SK-N-SH (cell line): ENCODE data around the gene KRT4. TPM values are rescaled to one million over a fixed set of nuclear protein-coding genes. Genes with fewer than 3 reads are reported as not detected.

Experiments used
- CTCF ChIA-PET: fragments of 300-600, 350-600 bp; formaldehyde crosslinking; extraction: SDS; loops from one replicate; lab custom pipeline; 2021; lab: Yijun Ruan, JAX
- POLR2A ChIA-PET: fragments of 350-600 bp; sonication (Branson Sonifier 250); formaldehyde crosslinking; extraction: SDS; loops from one replicate; lab custom pipeline; 2020; ENCODE audit warnings: antibody characterized with exemption, inconsistent platforms; lab: Yijun Ruan, JAX
- DNase-seq: peaks from one replicate; pipeline ENCODE4 v3.0.0; 2012
- H2AFZ ChIP-seq: fragments of 200-600 bp; sonication (generic); 2 replicates; pipeline ENCODE4 v1.8.1; 2016; ENCODE audit warnings: antibody characterized with exemption, mild to moderate bottlenecking, low read depth
- H3F3A ChIP-seq: fragments of 200-600 bp; sonication (generic); replicated peaks from 2 replicates; pipeline ENCODE3; 2016; ENCODE audit warnings: antibody characterized with exemption, mild to moderate bottlenecking; ENCODE audit not compliant: insufficient read depth
- H3K27ac ChIP-seq, 2 experiments: fragments of 200-500 bp in 1 of 2; fragments of 200-600 bp in 1 of 2; sonication (Bioruptor generic) in 1 of 2; sonication (generic), shearing (Covaris generic) in 1 of 2; 2 replicates each; pipeline versions ENCODE4 v1.5.1 to v1.6.1; 2014 to 2016; ENCODE audit warnings: low read depth in 2 of 2, inconsistent platforms in 1 of 2, low read length in 1 of 2, mild to moderate bottlenecking in 1 of 2, mixed read lengths in 1 of 2
- H3K27me3 ChIP-seq: fragments of 200-600 bp; sonication (generic), shearing (Covaris generic); 2 replicates; pipeline ENCODE4 v1.6.1; 2016; ENCODE audit warnings: mixed run types; ENCODE audit not compliant: insufficient read depth
- H3K36me3 ChIP-seq, 2 experiments: fragments of 200-500 bp in 1 of 2; fragments of 200-600 bp in 1 of 2; sonication (Bioruptor generic) in 1 of 2; sonication (generic) in 1 of 2; replicated peaks in 1 of 2; 2 replicates each; pipeline versions ENCODE3 to v1.5.1; 2014 to 2016; ENCODE audit warnings: low read length in 1 of 2, mild to moderate bottlenecking in 1 of 2; ENCODE audit not compliant: insufficient read depth in 2 of 2, control insufficient read depth in 1 of 2
- H3K4me1 ChIP-seq, 2 experiments: fragments of 200-500 bp in 1 of 2; fragments of 200-600 bp in 1 of 2; sonication (Bioruptor generic) in 1 of 2; sonication (generic), shearing (Covaris generic) in 1 of 2; 2 replicates each; pipeline versions ENCODE4 v1.5.1 to v1.6.1; 2014 to 2016; ENCODE audit warnings: low read depth in 1 of 2, low read length in 1 of 2, mixed run types in 1 of 2; ENCODE audit not compliant: insufficient read depth in 2 of 2, control insufficient read depth in 1 of 2
- H3K4me2 ChIP-seq: fragments of 200-600 bp; sonication (generic), shearing (Covaris generic); 2 replicates; pipeline ENCODE4 v1.6.1; 2017; ENCODE audit warnings: mixed run types
- H3K4me3 ChIP-seq, 2 experiments: fragments of 200-500 bp in 1 of 2; fragments of 200-600 bp in 1 of 2; sonication (Bioruptor generic) in 1 of 2; sonication (generic), shearing (Covaris generic) in 1 of 2; 2 replicates each; pipeline versions ENCODE4 v1.5.1 to v1.8.1; 2014 to 2016; ENCODE audit warnings: low read depth in 2 of 2, inconsistent platforms in 1 of 2, low read length in 1 of 2, mild to moderate bottlenecking in 1 of 2, mixed read lengths in 1 of 2, moderate library complexity in 1 of 2
- H3K79me2 ChIP-seq: fragments of 200-600 bp; sonication (generic); 2 replicates; pipeline ENCODE4 v1.8.1; 2017; ENCODE audit warnings: mild to moderate bottlenecking; ENCODE audit not compliant: insufficient read depth
- H3K9ac ChIP-seq: fragments of 200-600 bp; sonication (generic); 2 replicates; pipeline ENCODE4 v1.6.1; 2017; ENCODE audit warnings: mixed run types
- H3K9me2 ChIP-seq: fragments of 200-600 bp; sonication (generic); 2 replicates; pipeline ENCODE4 v1.6.1; 2017; ENCODE audit warnings: mixed run types
- H3K9me3 ChIP-seq: fragments of 200-600 bp; sonication (generic); 2 replicates; pipeline ENCODE4 v1.6.1; 2017; ENCODE audit warnings: mixed run types, mild to moderate bottlenecking, moderate library complexity
- H4K20me1 ChIP-seq: fragments of 200-600 bp; sonication (generic); 2 replicates; pipeline ENCODE4 v1.6.1; 2017; ENCODE audit warnings: mild to moderate bottlenecking, mixed run types; ENCODE audit not compliant: insufficient read depth
- CHD2 ChIP-seq: fragments of 150-350 bp; IDR thresholded peaks from 2 replicates; pipeline ENCODE4 v1.6.1; 2018; ENCODE audit warnings: low read length; ENCODE audit not compliant: partially characterized antibody
- EZH2phosphoT487 ChIP-seq: fragments of 200-600 bp; sonication (generic); IDR thresholded peaks from 2 replicates; pipeline ENCODE4 v1.6.1; 2017; ENCODE audit warnings: low read depth, mixed run types, mild to moderate bottlenecking, antibody characterized with exemption, moderate library complexity, borderline replicate concordance
- FOXM1 ChIP-seq: IDR thresholded peaks from 2 replicates; pipeline ENCODE4 v1.4.0; 2012; ENCODE audit warnings: low read depth, mild to moderate bottlenecking
- GATA2 ChIP-seq: sonication (generic); formaldehyde crosslinking; IDR thresholded peaks from 2 replicates; pipeline ENCODE4 v1.5.0; 2020; ENCODE audit warnings: mild to moderate bottlenecking, missing genetic modification reagents
- MEF2A ChIP-seq: IDR thresholded peaks from 2 replicates; pipeline ENCODE4 v1.4.0; 2012; ENCODE audit warnings: low read depth, borderline replicate concordance
- POLR2AphosphoS5 ChIP-seq: IDR thresholded peaks from 2 replicates; pipeline ENCODE4 v1.6.1; 2012; ENCODE audit warnings: low read depth, low read length
- RCOR1 ChIP-seq: fragments of 150-350 bp; IDR thresholded peaks from 2 replicates; pipeline ENCODE4 v1.6.1; 2017; ENCODE audit warnings: antibody characterized with exemption, low read length
- SIN3A ChIP-seq: IDR thresholded peaks from 2 replicates; pipeline ENCODE4 v1.6.1; 2012; ENCODE audit warnings: low read depth, mild to moderate bottlenecking, low read length, moderate library complexity, borderline replicate concordance
- YY1 ChIP-seq: IDR thresholded peaks from 2 replicates; pipeline ENCODE4 v1.4.0; 2012; ENCODE audit warnings: low read depth, mild to moderate bottlenecking
- WGBS: methylation state at CpG from one replicate; pipeline ENCODE4 v1.1.6; 2017; ENCODE audit warnings: low lambda C conversion rate; 5-methylcytosine and 5-hydroxymethylcytosine counted together
- polyA plus RNA-seq, 3 experiments: library from polyadenylated mRNA; depleted of rRNA; stranded (reverse); fragments of >200 nt; gene quantifications; 2 replicates each; pipeline ENCODE4 v1.2.3, GENCODE V29; 2012
- TF ChIP-seq, protein P1 (sequence below): fragments of 200-600 bp; sonication (generic); IDR thresholded peaks from 2 replicates; pipeline ENCODE4 v1.6.1; 2017; ENCODE audit warnings: antibody characterized with exemption, mild to moderate bottlenecking, moderate library complexity
- TF ChIP-seq, protein P2 (sequence below): fragments of 150-350 bp; IDR thresholded peaks from 2 replicates; pipeline ENCODE4 v1.6.1; 2017; ENCODE audit warnings: antibody characterized with exemption, low read length, low read depth, borderline replicate concordance
- TF ChIP-seq, protein P3 (sequence below): IDR thresholded peaks from 2 replicates; pipeline ENCODE4; 2012
- TF ChIP-seq, protein P4 (sequence below): IDR thresholded peaks from 2 replicates; pipeline ENCODE4 v1.4.0; 2012; ENCODE audit warnings: low read depth

KRT4 gene
- polyA plus RNA-seq, 1 of the 3 experiments (the other 2 are of a cell fraction) = not detected

DNA sequence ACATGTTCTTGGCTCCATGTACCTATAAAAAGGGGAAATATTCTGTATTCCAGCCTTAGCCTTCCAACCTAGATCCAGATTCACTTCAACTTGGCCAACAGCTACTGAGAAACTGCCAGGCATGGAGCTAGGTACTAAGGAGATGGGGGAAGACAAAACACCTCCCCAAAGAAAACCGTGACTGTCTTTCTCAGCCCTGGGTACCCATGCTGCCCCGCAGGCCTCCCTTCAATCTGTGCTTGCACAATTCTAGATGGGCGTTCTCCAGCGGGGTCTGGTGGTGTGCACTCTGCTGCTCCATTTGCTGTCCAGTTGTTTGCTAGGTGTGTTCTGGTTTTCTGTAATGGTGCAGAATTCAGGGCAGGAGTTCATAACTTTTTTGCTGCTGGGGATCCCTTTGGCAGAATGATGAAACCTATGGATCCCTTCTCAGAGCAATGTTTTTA lies 817 bp upstream of the KRT4 start:
- H3K9me2 ChIP-seq = no peaks in the 10 kb centered on the region
- CTCF ChIA-PET = no interaction called here
- H3K36me3 ChIP-seq = no peaks in the 10 kb centered on the region
- no peak for TF ChIP-seq EZH2phosphoT487
- TF ChIP-seq, protein P1, sequence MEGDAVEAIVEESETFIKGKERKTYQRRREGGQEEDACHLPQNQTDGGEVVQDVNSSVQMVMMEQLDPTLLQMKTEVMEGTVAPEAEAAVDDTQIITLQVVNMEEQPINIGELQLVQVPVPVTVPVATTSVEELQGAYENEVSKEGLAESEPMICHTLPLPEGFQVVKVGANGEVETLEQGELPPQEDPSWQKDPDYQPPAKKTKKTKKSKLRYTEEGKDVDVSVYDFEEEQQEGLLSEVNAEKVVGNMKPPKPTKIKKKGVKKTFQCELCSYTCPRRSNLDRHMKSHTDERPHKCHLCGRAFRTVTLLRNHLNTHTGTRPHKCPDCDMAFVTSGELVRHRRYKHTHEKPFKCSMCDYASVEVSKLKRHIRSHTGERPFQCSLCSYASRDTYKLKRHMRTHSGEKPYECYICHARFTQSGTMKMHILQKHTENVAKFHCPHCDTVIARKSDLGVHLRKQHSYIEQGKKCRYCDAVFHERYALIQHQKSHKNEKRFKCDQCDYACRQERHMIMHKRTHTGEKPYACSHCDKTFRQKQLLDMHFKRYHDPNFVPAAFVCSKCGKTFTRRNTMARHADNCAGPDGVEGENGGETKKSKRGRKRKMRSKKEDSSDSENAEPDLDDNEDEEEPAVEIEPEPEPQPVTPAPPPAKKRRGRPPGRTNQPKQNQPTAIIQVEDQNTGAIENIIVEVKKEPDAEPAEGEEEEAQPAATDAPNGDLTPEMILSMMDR = no peak
- TF ChIP-seq GATA2 (CRISPR knock-in tag) = no peak
- TF ChIP-seq CHD2 = no peak
- TF ChIP-seq, protein P2, sequence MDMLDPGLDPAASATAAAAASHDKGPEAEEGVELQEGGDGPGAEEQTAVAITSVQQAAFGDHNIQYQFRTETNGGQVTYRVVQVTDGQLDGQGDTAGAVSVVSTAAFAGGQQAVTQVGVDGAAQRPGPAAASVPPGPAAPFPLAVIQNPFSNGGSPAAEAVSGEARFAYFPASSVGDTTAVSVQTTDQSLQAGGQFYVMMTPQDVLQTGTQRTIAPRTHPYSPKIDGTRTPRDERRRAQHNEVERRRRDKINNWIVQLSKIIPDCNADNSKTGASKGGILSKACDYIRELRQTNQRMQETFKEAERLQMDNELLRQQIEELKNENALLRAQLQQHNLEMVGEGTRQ = no peak
- TF ChIP-seq, protein P3, sequence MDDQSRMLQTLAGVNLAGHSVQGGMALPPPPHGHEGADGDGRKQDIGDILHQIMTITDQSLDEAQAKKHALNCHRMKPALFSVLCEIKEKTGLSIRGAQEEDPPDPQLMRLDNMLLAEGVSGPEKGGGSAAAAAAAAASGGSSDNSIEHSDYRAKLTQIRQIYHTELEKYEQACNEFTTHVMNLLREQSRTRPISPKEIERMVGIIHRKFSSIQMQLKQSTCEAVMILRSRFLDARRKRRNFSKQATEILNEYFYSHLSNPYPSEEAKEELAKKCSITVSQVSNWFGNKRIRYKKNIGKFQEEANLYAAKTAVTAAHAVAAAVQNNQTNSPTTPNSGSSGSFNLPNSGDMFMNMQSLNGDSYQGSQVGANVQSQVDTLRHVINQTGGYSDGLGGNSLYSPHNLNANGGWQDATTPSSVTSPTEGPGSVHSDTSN = no peak
- no peak overlapping the region for H3K27ac ChIP-seq
- H3K9ac ChIP-seq = no peak overlapping the region
- H3K4me2 ChIP-seq = no peak overlapping the region
- 5% methylated on average over 3 of the region's 4 CpGs for WGBS
- DNase-seq = no peak
- POLR2A ChIA-PET = no interaction called here
- H3K4me3 ChIP-seq = no peak overlapping the region
- H3K4me1 ChIP-seq = no peaks in the 10 kb centered on the region
- H3F3A ChIP-seq = no peaks in the 10 kb centered on the region
- no peaks in the 10 kb centered on the region for H4K20me1 ChIP-seq
- H3K27me3 ChIP-seq = peaks cover 31% of the 10 kb centered on the region
- no peaks in the 10 kb centered on the region for H3K9me3 ChIP-seq
- H3K79me2 ChIP-seq = no peaks in the 10 kb centered on the region
- H2AFZ ChIP-seq = no peak overlapping the region

DNA sequence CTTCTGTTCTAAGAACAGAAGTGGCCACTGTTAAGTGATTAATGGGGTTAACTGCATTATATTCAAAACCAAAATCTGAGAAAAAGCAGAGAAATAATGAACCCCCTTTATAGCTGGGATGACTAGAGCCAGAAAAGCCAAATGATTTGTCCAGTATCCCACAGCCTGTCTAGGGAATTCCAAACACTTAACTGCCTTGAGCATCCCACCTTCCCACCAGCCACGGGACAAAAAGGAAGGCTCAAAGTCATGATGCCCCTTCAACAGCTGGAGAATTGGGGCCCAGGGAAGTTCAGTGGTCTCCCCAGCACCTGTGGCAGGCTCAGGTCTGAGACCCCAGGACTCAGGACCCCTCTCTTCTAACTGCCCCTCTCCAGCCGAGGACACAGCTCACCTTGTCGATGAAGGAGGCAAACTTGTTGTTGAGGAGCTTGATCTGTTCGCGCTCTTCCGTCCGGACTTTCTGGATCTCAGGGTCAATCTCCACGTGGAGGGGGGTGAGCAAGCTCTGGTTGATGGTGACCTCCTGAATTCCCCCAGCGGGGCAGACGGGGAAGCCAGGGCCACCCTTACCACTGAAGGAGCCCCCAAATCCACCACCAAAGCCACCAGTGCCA lies 605 bp downstream of the KRT4 start:
- Histone ChIP-seq H3K27ac (no peak overlapping the region), H4K20me1 (no peaks in the 10 kb centered on the region), H3K36me3 (no peaks in the 10 kb centered on the region), H3K9me2 (no peaks in the 10 kb centered on the region), H3K4me3 (no peak overlapping the region), H3K4me2 (no peak overlapping the region), H3K4me1 (no peaks in the 10 kb centered on the region), H3F3A (no peaks in the 10 kb centered on the region), H3K27me3 (peaks cover 24% of the 10 kb centered on the region), H3K9ac (no peak overlapping the region), H3K79me2 (no peaks in the 10 kb centered on the region), H2AFZ (no peak overlapping the region), H3K9me3 (no peaks in the 10 kb centered on the region)
- no peak for DNase-seq
- WGBS = 50% methylated on average over 10 of the region's 10 CpGs
- ChIA-PET CTCF (interaction anchor here (0.9 kb wide), 1 partner anchor 18 kb away, joined by 3 read pairs; no protein-coding TSS in a partner anchor), POLR2A (no interaction called here)
- TF ChIP-seq FOXM1 (no peak), SIN3A (no peak), MEF2A (no peak), YY1 (no peak), POLR2AphosphoS5 (no peak), CHD2 (no peak), RCOR1 (no peak)
- TF ChIP-seq, protein P4, sequence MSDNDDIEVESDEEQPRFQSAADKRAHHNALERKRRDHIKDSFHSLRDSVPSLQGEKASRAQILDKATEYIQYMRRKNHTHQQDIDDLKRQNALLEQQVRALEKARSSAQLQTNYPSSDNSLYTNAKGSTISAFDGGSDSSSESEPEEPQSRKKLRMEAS = no peak
- TF ChIP-seq, protein P2 = no peak
